WTC11 (cell line): ENCODE data around the gene PHRF1. TPM values are rescaled to one million over a fixed set of nuclear protein-coding genes. Genes with fewer than 3 reads are reported as not detected.

Source experiments
- ATAC-seq: fragments of 200-7000 bp; cut with Tn5 transposase; 2 replicates; pipeline ENCODE4 v1.10.0; 2021; ENCODE audit warnings: mild to moderate bottlenecking, moderate library complexity
- CTCF ChIA-PET: fragments of 300-600 bp; sonication (Branson Sonifier 250); formaldehyde crosslinking; loops from one replicate; lab custom pipeline; 2021; ENCODE audit warnings: antibody characterized with exemption; lab: Charles Lee
- POLR2A ChIA-PET: fragments of 350-600 bp; sonication (Branson Sonifier 250); formaldehyde crosslinking; loops from one replicate; lab custom pipeline; 2021; ENCODE audit warnings: antibody characterized with exemption; lab: Charles Lee
- DNase-seq: peaks from one replicate; pipeline ENCODE4 v3.0.0; 2021; ENCODE audit warnings: low spot score
- H3K27ac Mint-ChIP-seq: 2 replicates; pipeline ENCODE4 v1.8.0; 2021; ENCODE audit warnings: mixed read lengths
- H3K27me3 Mint-ChIP-seq: 2 replicates; pipeline ENCODE4 v1.8.0; 2021; ENCODE audit warnings: low read depth, mild to moderate bottlenecking, moderate library complexity, mixed read lengths
- H3K36me3 Mint-ChIP-seq: 2 replicates; pipeline ENCODE4 v1.8.0; 2021; ENCODE audit warnings: mixed read lengths
- H3K4me1 Mint-ChIP-seq: 2 replicates; pipeline ENCODE4 v1.8.0; 2022; ENCODE audit warnings: mixed read lengths
- H3K4me3 Mint-ChIP-seq: 2 replicates; pipeline ENCODE4 v1.8.0; 2021; ENCODE audit warnings: mild to moderate bottlenecking, moderate library complexity, mixed read lengths
- H3K9me3 Mint-ChIP-seq: 2 replicates; pipeline ENCODE4 v1.8.0; 2021; ENCODE audit warnings: mixed read lengths
- AR ChIP-seq: fragments of 250-450 bp; sonication (Bioruptor Pico); IDR thresholded peaks from 2 replicates; pipeline ENCODE4 v1.9.0; 2021; ENCODE audit warnings: mild to moderate bottlenecking
- ATF3 ChIP-seq: sonication (generic); formaldehyde crosslinking; conservative IDR thresholded peaks from 2 replicates; pipeline ENCODE4 v1.8.1; 2022; ENCODE audit warnings: mild to moderate bottlenecking, missing genetic modification reagents
- CDX4 ChIP-seq: fragments of 250-450 bp; sonication (Bioruptor Pico); IDR thresholded peaks from 2 replicates; pipeline ENCODE4 v1.9.0; 2021; ENCODE audit warnings: moderate library complexity, mild to moderate bottlenecking, inconsistent platforms, borderline replicate concordance
- ELF4 ChIP-seq: sonication (generic); formaldehyde crosslinking; IDR thresholded peaks from 2 replicates; pipeline ENCODE4 v1.8.1; 2022; ENCODE audit warnings: low read depth, mild to moderate bottlenecking, moderate library complexity, missing genetic modification reagents
- FOXJ3 ChIP-seq: sonication (generic); formaldehyde crosslinking; IDR thresholded peaks from 2 replicates; pipeline ENCODE4 v1.9.0; 2021; ENCODE audit warnings: missing genetic modification reagents, mild to moderate bottlenecking, borderline replicate concordance
- GABPB1 ChIP-seq: sonication (generic); formaldehyde crosslinking; IDR thresholded peaks from 2 replicates; pipeline ENCODE4 v1.8.1; 2023; ENCODE audit warnings: mild to moderate bottlenecking, missing genetic modification reagents
- GRHL2 ChIP-seq: fragments of 250-450 bp; sonication (Bioruptor Pico); IDR thresholded peaks from 2 replicates; pipeline ENCODE4 v1.8.0; 2022; ENCODE audit warnings: mild to moderate bottlenecking, moderate library complexity; ENCODE audit not compliant: insufficient replicate concordance, severe bottlenecking
- HMGA2 ChIP-seq: fragments of 250-450 bp; sonication (Bioruptor Pico); IDR thresholded peaks from 2 replicates; pipeline ENCODE4 v1.4.0; 2021; ENCODE audit warnings: mild to moderate bottlenecking, moderate library complexity
- IRF2 ChIP-seq: sonication (generic); formaldehyde crosslinking; IDR thresholded peaks from 2 replicates; pipeline ENCODE4 v1.8.0; 2022; ENCODE audit warnings: low read depth, missing genetic modification reagents, borderline replicate concordance
- JAZF1 ChIP-seq: fragments of 250-450 bp; sonication (Bioruptor Pico); IDR thresholded peaks from 2 replicates; pipeline ENCODE4 v1.9.0; 2021; ENCODE audit warnings: moderate library complexity, mild to moderate bottlenecking, inconsistent platforms
- NFYB ChIP-seq: sonication (generic); formaldehyde crosslinking; conservative IDR thresholded peaks from 2 replicates; pipeline ENCODE4 v1.8.0; 2022; ENCODE audit warnings: low read depth, missing genetic modification reagents
- PRRX2 ChIP-seq: fragments of 250-450 bp; sonication (Bioruptor Pico); IDR thresholded peaks from 2 replicates; pipeline ENCODE4 v1.8.0; 2021; ENCODE audit warnings: mild to moderate bottlenecking
- SMAD4 ChIP-seq: sonication (generic); formaldehyde crosslinking; IDR thresholded peaks from 2 replicates; pipeline ENCODE4 v1.8.0; 2022; ENCODE audit warnings: mild to moderate bottlenecking, missing genetic modification reagents
- ZBTB21 ChIP-seq: sonication (generic); formaldehyde crosslinking; IDR thresholded peaks from 2 replicates; pipeline ENCODE4 v1.8.1; 2023; ENCODE audit warnings: mild to moderate bottlenecking, missing genetic modification reagents, borderline replicate concordance
- ZNF232 ChIP-seq: sonication (generic); formaldehyde crosslinking; IDR thresholded peaks from 2 replicates; pipeline ENCODE4 v1.8.0; 2022; ENCODE audit warnings: mild to moderate bottlenecking, missing genetic modification reagents
- ZNF263 ChIP-seq: sonication (generic); formaldehyde crosslinking; IDR thresholded peaks from 2 replicates; pipeline ENCODE4 v1.8.1; 2022; ENCODE audit warnings: low read depth, mild to moderate bottlenecking, moderate library complexity, missing genetic modification reagents
- ZSCAN18 ChIP-seq: fragments of 250-450 bp; sonication (Bioruptor Pico); IDR thresholded peaks from 2 replicates; pipeline ENCODE4 v2.1.2; 2022; ENCODE audit warnings: mild to moderate bottlenecking, moderate library complexity
- total RNA-seq: library from RNA; stranded (reverse); gene quantifications from 3 replicates; pipeline ENCODE4 v1.2.3, GENCODE V29; 2021
- TF ChIP-seq, protein P1 (sequence below): sonication (generic); formaldehyde crosslinking; conservative IDR thresholded peaks from 2 replicates; pipeline ENCODE4 v1.8.1; 2023; ENCODE audit warnings: mild to moderate bottlenecking, low read depth, missing genetic modification reagents, moderate library complexity
- TF ChIP-seq, protein P2 (sequence below): sonication (generic); formaldehyde crosslinking; IDR thresholded peaks from 2 replicates; pipeline ENCODE4 v1.8.1; 2022; ENCODE audit warnings: mild to moderate bottlenecking, missing genetic modification reagents, moderate library complexity, borderline replicate concordance
- TF ChIP-seq, protein P3 (sequence below): fragments of 250-450 bp; sonication (Bioruptor Pico); IDR thresholded peaks from 2 replicates; pipeline ENCODE4 v1.9.0; 2021; ENCODE audit warnings: mild to moderate bottlenecking

The PHRF1 gene
- total RNA-seq, 1 experiment from 2014 or later, result 46.9 TPM

DNA sequence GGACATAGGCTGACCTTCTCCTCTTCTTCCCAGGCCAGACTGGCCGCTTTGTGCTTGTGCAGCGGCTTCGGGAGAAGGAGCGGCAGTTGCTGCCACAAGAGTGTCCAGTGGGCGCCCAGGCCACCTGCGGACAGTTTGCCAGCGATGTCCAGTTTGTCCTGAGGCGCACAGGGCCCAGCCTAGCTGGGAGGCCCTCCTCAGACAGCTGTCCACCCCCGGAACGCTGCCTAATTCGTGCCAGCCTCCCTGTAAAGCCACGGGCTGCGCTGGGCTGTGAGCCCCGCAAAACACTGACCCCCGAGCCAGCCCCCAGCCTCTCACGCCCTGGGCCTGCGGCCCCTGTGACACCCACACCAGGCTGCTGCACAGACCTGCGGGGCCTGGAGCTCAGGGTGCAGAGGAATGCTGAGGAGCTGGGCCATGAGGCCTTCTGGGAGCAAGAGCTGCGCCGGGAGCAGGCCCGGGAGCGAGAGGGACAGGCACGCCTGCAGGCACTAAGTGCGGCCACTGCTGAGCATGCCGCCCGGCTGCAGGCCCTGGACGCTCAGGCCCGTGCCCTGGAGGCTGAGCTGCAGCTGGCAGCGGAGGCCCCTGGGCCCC lies 14.1 kb upstream of the PHRF1 start:
- peaks cover 31% of the 10 kb centered on the region for H3K4me1 Mint-ChIP-seq
- peaks cover 15% of the 10 kb centered on the region for H3K27me3 Mint-ChIP-seq
- POLR2A ChIA-PET, result no interaction called here
- no peaks in the 10 kb centered on the region for H3K9me3 Mint-ChIP-seq
- TF ChIP-seq JAZF1 (CRISPR knock-in tag) (no peak), NFYB (CRISPR knock-in tag) (no peak), SMAD4 (CRISPR knock-in tag) (no peak), PRRX2 (CRISPR knock-in tag) (no peak), ATF3 (CRISPR knock-in tag) (no peak), ZNF263 (CRISPR knock-in tag) (no peak), GRHL2 (CRISPR knock-in tag) (no peak), ZSCAN18 (CRISPR knock-in tag) (no peak), ZNF232 (CRISPR knock-in tag) (no peak), IRF2 (CRISPR knock-in tag) (no peak), HMGA2 (CRISPR knock-in tag) (no peak), AR (CRISPR knock-in tag) (no peak), GABPB1 (no peak), ELF4 (CRISPR knock-in tag) (no peak), FOXJ3 (no peak), CDX4 (no peak), ZBTB21 (no peak)
- TF ChIP-seq, protein P1, sequence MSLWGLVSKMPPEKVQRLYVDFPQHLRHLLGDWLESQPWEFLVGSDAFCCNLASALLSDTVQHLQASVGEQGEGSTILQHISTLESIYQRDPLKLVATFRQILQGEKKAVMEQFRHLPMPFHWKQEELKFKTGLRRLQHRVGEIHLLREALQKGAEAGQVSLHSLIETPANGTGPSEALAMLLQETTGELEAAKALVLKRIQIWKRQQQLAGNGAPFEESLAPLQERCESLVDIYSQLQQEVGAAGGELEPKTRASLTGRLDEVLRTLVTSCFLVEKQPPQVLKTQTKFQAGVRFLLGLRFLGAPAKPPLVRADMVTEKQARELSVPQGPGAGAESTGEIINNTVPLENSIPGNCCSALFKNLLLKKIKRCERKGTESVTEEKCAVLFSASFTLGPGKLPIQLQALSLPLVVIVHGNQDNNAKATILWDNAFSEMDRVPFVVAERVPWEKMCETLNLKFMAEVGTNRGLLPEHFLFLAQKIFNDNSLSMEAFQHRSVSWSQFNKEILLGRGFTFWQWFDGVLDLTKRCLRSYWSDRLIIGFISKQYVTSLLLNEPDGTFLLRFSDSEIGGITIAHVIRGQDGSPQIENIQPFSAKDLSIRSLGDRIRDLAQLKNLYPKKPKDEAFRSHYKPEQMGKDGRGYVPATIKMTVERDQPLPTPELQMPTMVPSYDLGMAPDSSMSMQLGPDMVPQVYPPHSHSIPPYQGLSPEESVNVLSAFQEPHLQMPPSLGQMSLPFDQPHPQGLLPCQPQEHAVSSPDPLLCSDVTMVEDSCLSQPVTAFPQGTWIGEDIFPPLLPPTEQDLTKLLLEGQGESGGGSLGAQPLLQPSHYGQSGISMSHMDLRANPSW, result no peak
- TF ChIP-seq, protein P2, sequence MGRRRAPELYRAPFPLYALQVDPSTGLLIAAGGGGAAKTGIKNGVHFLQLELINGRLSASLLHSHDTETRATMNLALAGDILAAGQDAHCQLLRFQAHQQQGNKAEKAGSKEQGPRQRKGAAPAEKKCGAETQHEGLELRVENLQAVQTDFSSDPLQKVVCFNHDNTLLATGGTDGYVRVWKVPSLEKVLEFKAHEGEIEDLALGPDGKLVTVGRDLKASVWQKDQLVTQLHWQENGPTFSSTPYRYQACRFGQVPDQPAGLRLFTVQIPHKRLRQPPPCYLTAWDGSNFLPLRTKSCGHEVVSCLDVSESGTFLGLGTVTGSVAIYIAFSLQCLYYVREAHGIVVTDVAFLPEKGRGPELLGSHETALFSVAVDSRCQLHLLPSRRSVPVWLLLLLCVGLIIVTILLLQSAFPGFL (CRISPR knock-in tag), result no peak
- TF ChIP-seq, protein P3, sequence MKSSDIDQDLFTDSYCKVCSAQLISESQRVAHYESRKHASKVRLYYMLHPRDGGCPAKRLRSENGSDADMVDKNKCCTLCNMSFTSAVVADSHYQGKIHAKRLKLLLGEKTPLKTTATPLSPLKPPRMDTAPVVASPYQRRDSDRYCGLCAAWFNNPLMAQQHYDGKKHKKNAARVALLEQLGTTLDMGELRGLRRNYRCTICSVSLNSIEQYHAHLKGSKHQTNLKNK (CRISPR knock-in tag), result no peak
- peak overlapping the region; percentile 87 for H3K4me3 Mint-ChIP-seq
- ATAC-seq (no peak), DNase-seq (no peak)
- CTCF ChIA-PET, result interaction anchor here (1.4 kb wide), 1 partner anchor 160 kb away, joined by 3 read pairs; no protein-coding TSS in a partner anchor
- H3K27ac Mint-ChIP-seq, result no peak overlapping the region
- H3K36me3 Mint-ChIP-seq, result 0 out of 2 replicates have a peak, but pooled peaks cover 3% of the 10 kb centered on the region
